Measurements from ENCODE around the gene PROCR.

- TF ChIP-seq PPARA (CRISPR knock-in tag; IDR thresholded peaks at IDR 0.05; ENCODE audit: borderline replicate concordance) = no peak
- no peak for TF ChIP-seq ARNTL (CRISPR knock-in tag; IDR thresholded peaks at IDR 0.05; ENCODE audit: borderline replicate concordance, low read depth)
- TF ChIP-seq SNAI2 (CRISPR knock-in tag; IDR thresholded peaks at IDR 0.05) = no peak
- no peak for TF ChIP-seq ISL1 (CRISPR knock-in tag; IDR thresholded peaks at IDR 0.05)
- TF ChIP-seq CREB5 (CRISPR knock-in tag; IDR thresholded peaks at IDR 0.05; ENCODE audit: low read depth) = no peak
- TF ChIP-seq PATZ1 (CRISPR knock-in tag; IDR thresholded peaks at IDR 0.05; ENCODE audit: borderline replicate concordance) = no peak
- no peak for TF ChIP-seq POU6F1 (CRISPR knock-in tag; IDR thresholded peaks at IDR 0.05; ENCODE audit: borderline replicate concordance, low read depth)
- TF ChIP-seq ESRRG (CRISPR knock-in tag; IDR thresholded peaks at IDR 0.05) = no peak
- no peak for TF ChIP-seq ZFP3 (CRISPR knock-in tag; IDR thresholded peaks at IDR 0.05)
- no peak for TF ChIP-seq ZNF8 (CRISPR knock-in tag; IDR thresholded peaks at IDR 0.05)
- TF ChIP-seq TSHZ2 (CRISPR knock-in tag; IDR thresholded peaks at IDR 0.05) = no peak
- no peak for TF ChIP-seq CSRNP3 (CRISPR knock-in tag; IDR thresholded peaks at IDR 0.05)
- TF ChIP-seq ZNF70 (CRISPR knock-in tag; IDR thresholded peaks at IDR 0.05) = no peak
These were observed 46.1 kb upstream of the PROCR start for GRCh38 chr20:35125753-35126152.
